ENCODE data around the gene RXRB. TPM values are rescaled to one million over a fixed set of nuclear protein-coding genes. Genes with fewer than 3 reads are reported as not detected.
A peak's percentile ranks its signal among the peaks of the same experiment; 100 is the strongest.

RXRB gene
- total and polyA plus RNA-seq, 2 of the 13 experiments (the other 11 are each of a cell fraction or from before 2014, with no cell fraction given): 26.7 to 55.7 TPM

GRCh38 chr6:33248932-33249731 lies 48.7 kb upstream of the RXRB start (continued):
- TF ChIP-seq ONECUT2 (CRISPR knock-in tag; IDR thresholded peaks at IDR 0.05) (no peak), THRA (CRISPR knock-in tag; IDR thresholded peaks at IDR 0.05; ENCODE audit: borderline replicate concordance) (peak; percentile 100), SIN3A (IDR thresholded peaks at IDR 0.05; ENCODE audit: borderline replicate concordance, low read depth, low read length) (peak; percentile 61; the same call in 1 of the 2 replicates), ZNF280D (CRISPR knock-in tag; IDR thresholded peaks at IDR 0.05) (peak; percentile 68), NPAS2 (CRISPR knock-in tag; IDR thresholded peaks at IDR 0.05; ENCODE audit: borderline replicate concordance) (no peak), MTA3 (CRISPR knock-in tag; IDR thresholded peaks at IDR 0.05) (no peak), FOXM1 (CRISPR knock-in tag; IDR thresholded peaks at IDR 0.05) (no peak), RARG (CRISPR knock-in tag; IDR thresholded peaks at IDR 0.05; ENCODE audit: low read depth) (peak; percentile 97), TGIF2 (CRISPR knock-in tag; IDR thresholded peaks at IDR 0.05) (0 out of 2 replicates have a peak, but pooled peaks have one; percentile 62), JUNB (CRISPR knock-in tag; IDR thresholded peaks at IDR 0.05; ENCODE audit: borderline replicate concordance) (no peak), GMEB2 (CRISPR knock-in tag; IDR thresholded peaks at IDR 0.05; ENCODE audit: low read depth) (no peak), KDM4B (CRISPR knock-in tag; IDR thresholded peaks at IDR 0.05) (no peak; the same call in 1 of the 2 replicates), MLX (CRISPR knock-in tag; IDR thresholded peaks at IDR 0.05) (no peak), ZMYM3 (CRISPR knock-in tag; IDR thresholded peaks at IDR 0.05) (peak; percentile 24; the same call in 1 of the 2 replicates), XBP1 (CRISPR knock-in tag; IDR thresholded peaks at IDR 0.05) (peak; percentile 79; the same call in 1 of the 2 replicates), MNT (IDR thresholded peaks at IDR 0.05) (peak; percentile 47), ZNF660 (CRISPR knock-in tag; IDR thresholded peaks at IDR 0.05; ENCODE audit: borderline replicate concordance, low read depth) (no peak), PHF8 (CRISPR knock-in tag; IDR thresholded peaks at IDR 0.05) (peak; percentile 96), SOX13 (IDR thresholded peaks at IDR 0.05) (no peak), SOX13 (CRISPR knock-in tag; conservative IDR thresholded peaks at IDR 0.05 in 1 of 2, IDR thresholded peaks at IDR 0.05 in 1 of 2) (peak in 1 of 2 experiments; percentile 68; a peak in 3 of 4 replicates)
